Keratinocyte (primary cell): ENCODE measurements around the gene FREM2. TPM values are rescaled to one million over a fixed set of nuclear protein-coding genes. Genes with fewer than 3 reads are reported as not detected.
A peak's percentile ranks its signal among the peaks of the same experiment; 100 is the strongest.

Experiments
- DNase-seq: peaks from one replicate; pipeline ENCODE4 v3.0.0-alpha.2; 2011; ENCODE audit warnings: low read depth, missing footprints, low spot score
- FAIRE-seq: peaks from 2 replicates; lab custom pipeline; 2011; peaks lifted over from hg19 to GRCh38; lab: Jason Lieb, UNC
- H2AFZ ChIP-seq: 2 replicates; pipeline ENCODE4 v1.6.0; 2012; ENCODE audit warnings: low read length, control low read depth, inconsistent platforms; ENCODE audit not compliant: control insufficient read depth
- H3K27ac ChIP-seq: 2 replicates; pipeline ENCODE4 v1.5.1; 2011; ENCODE audit warnings: low read length; ENCODE audit not compliant: control insufficient read depth, insufficient read depth
- H3K27me3 ChIP-seq: 3 replicates; pipeline ENCODE4 v1.6.0; 2011; ENCODE audit warnings: low read length; ENCODE audit not compliant: control insufficient read depth, insufficient read depth; ENCODE audit errors: extremely low read depth
- H3K36me3 ChIP-seq, 2 experiments: 2 replicates in 1 of 2; 3 replicates in 1 of 2; pipeline ENCODE4 v1.5.1; 2011; ENCODE audit warnings: low read length in 2 of 2, mild to moderate bottlenecking in 1 of 2; ENCODE audit not compliant: control insufficient read depth in 2 of 2, insufficient read depth in 2 of 2; ENCODE audit errors: extremely low read depth in 1 of 2
- H3K4me1 ChIP-seq: 3 replicates; pipeline ENCODE4 v1.5.1; 2011; ENCODE audit warnings: low read length; ENCODE audit not compliant: control insufficient read depth, insufficient read depth; ENCODE audit errors: extremely low read depth
- H3K4me2 ChIP-seq: 3 replicates; pipeline ENCODE4 v1.6.0; 2011; ENCODE audit warnings: low read depth, low read length; ENCODE audit not compliant: control insufficient read depth, insufficient read depth; ENCODE audit errors: extremely low read depth
- H3K4me3 ChIP-seq, 3 experiments: fragments of 200-600 bp in 1 of 3; sonication (generic) in 1 of 3; 2 replicates in 2 of 3; 3 replicates in 1 of 3; pipeline ENCODE4 v1.5.1; 2011 to 2016; ENCODE audit warnings: low read length in 3 of 3, mild to moderate bottlenecking in 3 of 3, control low read depth in 2 of 3, inconsistent platforms in 1 of 3, low read depth in 1 of 3, mixed read lengths in 1 of 3, mixed run types in 1 of 3, moderate library complexity in 1 of 3; ENCODE audit not compliant: control insufficient read depth in 2 of 3, insufficient read depth in 2 of 3; ENCODE audit errors: extremely low read depth in 1 of 3
- H3K79me2 ChIP-seq: 2 replicates; pipeline ENCODE4 v1.6.0; 2012; ENCODE audit warnings: low read length; ENCODE audit not compliant: control insufficient read depth, insufficient read depth
- H3K9ac ChIP-seq: 3 replicates; pipeline ENCODE4 v1.6.0; 2011; ENCODE audit warnings: low read length; ENCODE audit not compliant: control insufficient read depth, insufficient read depth; ENCODE audit errors: extremely low read depth
- H3K9me1 ChIP-seq: 3 replicates; pipeline ENCODE4 v1.6.0; 2011; ENCODE audit warnings: low read length; ENCODE audit not compliant: control insufficient read depth, insufficient read depth; ENCODE audit errors: extremely low read depth
- H3K9me3 ChIP-seq: 2 replicates; pipeline ENCODE4 v1.5.1; 2012; ENCODE audit warnings: low read depth, low read length; ENCODE audit not compliant: control insufficient read depth
- H4K20me1 ChIP-seq: 3 replicates; pipeline ENCODE4 v1.6.0; 2011; ENCODE audit warnings: low read length; ENCODE audit not compliant: control insufficient read depth, insufficient read depth; ENCODE audit errors: extremely low read depth
- EZH2 ChIP-seq: IDR thresholded peaks from one replicate; pipeline ENCODE4 v1.6.1; 2012; ENCODE audit warnings: inconsistent platforms, mild to moderate bottlenecking, low read length, moderate library complexity
- dilution Hi-C: fragments of 300-500 bp; cut with MboI; formaldehyde crosslinking; loops from one replicate; pipeline ENCODE4 v1.7.0; 2020; ENCODE audit warnings: low sequenced_read_pairs; ENCODE audit not compliant: extremely low pct_ligation_motif_present
- polyA plus RNA-seq, 5 experiments: library from polyadenylated mRNA; depleted of rRNA in 3 of 5; stranded (reverse) in 3 of 5; stranded (forward) in 1 of 5; unstranded in 1 of 5; fragments of >200 nt; gene quantifications; 1 replicate in 1 of 5; 2 replicates in 3 of 5; 3 replicates in 1 of 5; pipeline versions ENCODE4 v1.2.1 to v1.2.3, GENCODE V29; 2011 to 2012; ENCODE audit warnings: missing spikeins in 2 of 5, low read depth in 1 of 5, low replicate concordance in 1 of 5
- TF ChIP-seq, protein P1 (sequence below), 3 experiments: IDR thresholded peaks in 1 of 3; conservative IDR thresholded peaks in 1 of 3; optimal IDR thresholded peaks in 1 of 3; 2 replicates in 2 of 3; 3 replicates in 1 of 3; pipeline versions ENCODE3 to v1.5.1; 2011; ENCODE audit warnings: low read length in 3 of 3, mild to moderate bottlenecking in 3 of 3, moderate library complexity in 2 of 3, control low read depth in 1 of 3, inconsistent platforms in 1 of 3; ENCODE audit not compliant: insufficient read depth in 2 of 3; ENCODE audit errors: extremely low read depth in 1 of 3

Gene FREM2
- polyA plus RNA-seq, 1 donor (not counting 4 experiments of a cell fraction or from before 2014, with no cell fraction given) = 0.01 TPM

DNA sequence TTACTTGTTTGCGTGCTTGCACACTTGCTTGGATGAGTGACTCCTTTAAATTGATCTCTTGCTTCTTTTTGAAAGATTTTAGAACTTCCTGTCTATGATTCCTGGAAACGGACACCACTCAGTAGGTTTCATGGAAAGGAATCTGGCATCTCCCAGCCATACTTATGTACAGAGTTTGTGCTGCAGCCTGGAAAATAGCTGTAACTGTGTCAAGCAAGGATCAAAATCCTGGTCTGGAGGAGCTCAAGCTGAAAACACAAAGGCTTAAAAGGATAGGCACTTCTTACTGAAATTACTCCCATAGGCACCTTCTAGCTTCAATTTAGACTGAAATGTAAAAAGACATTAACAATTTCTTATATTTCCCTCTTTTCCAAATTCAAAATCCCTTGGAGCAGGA, 1.4 kb upstream of the FREM2 start:
- no peak overlapping the region for H3K27ac ChIP-seq
- H3K9me1 ChIP-seq = no peaks in the 10 kb centered on the region
- no peaks in the 10 kb centered on the region for H3K36me3 ChIP-seq
- H3K27me3 ChIP-seq = peaks cover 22% of the 10 kb centered on the region
- DNase-seq (no peak), FAIRE-seq (no peak)
- TF ChIP-seq, protein P1, sequence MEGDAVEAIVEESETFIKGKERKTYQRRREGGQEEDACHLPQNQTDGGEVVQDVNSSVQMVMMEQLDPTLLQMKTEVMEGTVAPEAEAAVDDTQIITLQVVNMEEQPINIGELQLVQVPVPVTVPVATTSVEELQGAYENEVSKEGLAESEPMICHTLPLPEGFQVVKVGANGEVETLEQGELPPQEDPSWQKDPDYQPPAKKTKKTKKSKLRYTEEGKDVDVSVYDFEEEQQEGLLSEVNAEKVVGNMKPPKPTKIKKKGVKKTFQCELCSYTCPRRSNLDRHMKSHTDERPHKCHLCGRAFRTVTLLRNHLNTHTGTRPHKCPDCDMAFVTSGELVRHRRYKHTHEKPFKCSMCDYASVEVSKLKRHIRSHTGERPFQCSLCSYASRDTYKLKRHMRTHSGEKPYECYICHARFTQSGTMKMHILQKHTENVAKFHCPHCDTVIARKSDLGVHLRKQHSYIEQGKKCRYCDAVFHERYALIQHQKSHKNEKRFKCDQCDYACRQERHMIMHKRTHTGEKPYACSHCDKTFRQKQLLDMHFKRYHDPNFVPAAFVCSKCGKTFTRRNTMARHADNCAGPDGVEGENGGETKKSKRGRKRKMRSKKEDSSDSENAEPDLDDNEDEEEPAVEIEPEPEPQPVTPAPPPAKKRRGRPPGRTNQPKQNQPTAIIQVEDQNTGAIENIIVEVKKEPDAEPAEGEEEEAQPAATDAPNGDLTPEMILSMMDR (optimal IDR thresholded peaks at IDR 0.05 in 1 of 3, IDR thresholded peaks at IDR 0.05 in 1 of 3, conservative IDR thresholded peaks at IDR 0.05 in 1 of 3; ENCODE audit: extremely low read depth in 1 of 3, insufficient read depth in 2 of 3, low read length in 3 of 3) = no peak
- TF ChIP-seq EZH2 = no peak
- peaks cover 8% of the 10 kb centered on the region for H3K4me1 ChIP-seq
- no peak overlapping the region for H2AFZ ChIP-seq
- H4K20me1 ChIP-seq = no peaks in the 10 kb centered on the region
- H3K4me2 ChIP-seq = no peak overlapping the region
- H3K4me3 ChIP-seq = no peak overlapping the region
- no peaks in the 10 kb centered on the region for H3K79me2 ChIP-seq
- dilution Hi-C loops = no loop called here
- H3K9ac ChIP-seq = no peak overlapping the region
- no peaks in the 10 kb centered on the region for H3K9me3 ChIP-seq

DNA sequence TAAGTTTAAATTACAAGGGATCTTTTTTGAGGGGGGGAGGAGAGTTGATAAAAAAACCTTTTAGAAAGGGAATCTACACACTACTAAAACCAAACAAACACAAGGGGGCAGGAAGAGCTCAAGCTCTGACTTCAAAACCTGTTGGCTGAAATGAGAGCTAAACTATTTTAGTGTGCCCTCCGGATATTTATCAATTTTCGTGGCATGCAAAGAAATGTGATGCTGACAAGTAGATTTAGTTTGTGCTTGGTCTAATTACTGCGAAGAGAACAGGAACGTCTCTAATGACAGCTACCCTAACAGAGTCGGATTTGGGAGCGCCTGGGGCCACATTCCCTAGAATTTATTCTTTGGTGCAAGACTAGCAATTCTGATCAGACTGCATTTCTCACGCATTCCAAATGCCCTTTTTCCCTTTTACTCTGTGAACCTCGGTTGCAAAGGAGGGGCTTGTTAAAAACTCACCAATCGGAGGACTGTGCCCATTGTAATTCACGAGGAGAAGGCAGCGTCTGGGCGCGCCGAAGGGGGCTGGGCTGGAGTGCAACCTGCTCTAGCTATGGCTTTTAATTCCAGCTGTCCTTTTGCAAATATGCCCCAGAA, 802 bp upstream of the FREM2 start:
- no peaks in the 10 kb centered on the region for H3K36me3 ChIP-seq
- H4K20me1 ChIP-seq = no peaks in the 10 kb centered on the region
- peaks cover 22% of the 10 kb centered on the region for H3K27me3 ChIP-seq
- H3K4me1 ChIP-seq = peaks cover 8% of the 10 kb centered on the region
- dilution Hi-C loops = no loop called here
- H3K9me3 ChIP-seq = no peaks in the 10 kb centered on the region
- H3K9ac ChIP-seq = no peak overlapping the region
- H3K9me1 ChIP-seq = no peaks in the 10 kb centered on the region
- H3K4me2 ChIP-seq = peak overlapping the region; percentile 94
- H3K4me3 ChIP-seq = peak overlapping the region; percentile 43 to 75 (median 74)
- peak overlapping the region; percentile 65 for H2AFZ ChIP-seq
- no peaks in the 10 kb centered on the region for H3K79me2 ChIP-seq
- H3K27ac ChIP-seq = no peak overlapping the region
- FAIRE-seq (no peak), DNase-seq (no peak)
- TF ChIP-seq, protein P1 (optimal IDR thresholded peaks at IDR 0.05 in 1 of 3, IDR thresholded peaks at IDR 0.05 in 1 of 3, conservative IDR thresholded peaks at IDR 0.05 in 1 of 3; ENCODE audit: extremely low read depth in 1 of 3, insufficient read depth in 2 of 3, low read length in 3 of 3) = peak in 2 of 3 experiments; percentile 39 to 45
- no peak for TF ChIP-seq EZH2
